SU-DHL-6 (cell line): ENCODE data around the gene APLP1.

Experiments used
- CTCF ChIP-seq: fragments of 200-600 bp; sonication (generic); IDR thresholded peaks from one replicate; pipeline ENCODE4 v1.5.1; 2017; ENCODE audit warnings: antibody characterized with exemption, mild to moderate bottlenecking, low read length, moderate library complexity; ENCODE audit not compliant: insufficient read depth, poor library complexity, severe bottlenecking
- EZH2phosphoT487 ChIP-seq: fragments of 200-600 bp; sonication (generic), shearing (Covaris generic); conservative IDR thresholded peaks from 2 replicates; pipeline ENCODE4 v1.6.1; 2018; ENCODE audit warnings: mild to moderate bottlenecking, antibody characterized with exemption, low read length, moderate library complexity, mixed read lengths

DNA sequence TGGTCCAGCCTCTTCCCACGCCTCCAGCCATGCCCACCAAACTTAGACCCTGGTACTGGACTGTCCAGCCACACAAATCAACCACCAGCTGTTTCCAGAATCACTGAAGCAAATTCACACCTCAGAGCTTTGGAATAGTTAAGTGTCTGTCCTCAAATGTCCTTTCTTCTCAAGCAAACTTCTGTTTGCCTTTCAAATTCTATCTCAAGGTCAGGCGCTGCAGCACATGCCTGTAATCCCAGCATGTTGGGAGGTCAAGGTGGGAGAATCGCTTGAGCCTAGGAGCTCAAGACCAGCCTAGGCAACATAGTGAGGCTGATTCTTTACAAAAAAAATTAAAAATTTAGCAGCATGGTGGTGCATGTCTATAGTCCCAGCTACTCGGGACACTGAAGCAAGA is 36.3 kb upstream of the APLP1 start:
- no peak for TF ChIP-seq CTCF
- TF ChIP-seq EZH2phosphoT487 = no peak
